Measurements from ENCODE around the gene SLC1A2. TPM values are rescaled to one million over a fixed set of nuclear protein-coding genes. Genes with fewer than 3 reads are reported as not detected.

Gene SLC1A2
- total and polyA plus RNA-seq, 3 donors from 2014 or later, result 0.74 to 7.5 (median 1.1) TPM

DNA sequence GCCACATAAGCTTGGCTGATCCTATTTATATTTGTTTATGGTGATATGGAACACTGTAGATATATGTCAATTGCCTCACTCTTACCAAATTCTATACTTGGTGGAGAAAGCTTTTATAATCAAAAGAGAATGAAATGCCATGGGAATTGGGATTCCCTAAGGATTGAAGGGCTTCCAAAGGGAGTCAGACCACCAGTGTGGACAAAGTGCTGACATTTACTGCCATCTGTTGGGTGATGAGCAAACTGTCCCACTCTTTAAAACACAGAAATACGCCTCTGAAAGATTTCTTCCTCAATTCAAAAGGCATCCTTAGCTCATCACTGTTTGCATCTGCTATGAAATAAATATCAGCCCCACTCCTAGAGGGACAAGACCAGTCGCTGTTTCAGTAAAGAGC is 7.1 kb downstream of the SLC1A2 start:
- TF ChIP-seq POLR2A (IDR thresholded peaks at IDR 0.05), result no peak
- TF ChIP-seq, protein P1, sequence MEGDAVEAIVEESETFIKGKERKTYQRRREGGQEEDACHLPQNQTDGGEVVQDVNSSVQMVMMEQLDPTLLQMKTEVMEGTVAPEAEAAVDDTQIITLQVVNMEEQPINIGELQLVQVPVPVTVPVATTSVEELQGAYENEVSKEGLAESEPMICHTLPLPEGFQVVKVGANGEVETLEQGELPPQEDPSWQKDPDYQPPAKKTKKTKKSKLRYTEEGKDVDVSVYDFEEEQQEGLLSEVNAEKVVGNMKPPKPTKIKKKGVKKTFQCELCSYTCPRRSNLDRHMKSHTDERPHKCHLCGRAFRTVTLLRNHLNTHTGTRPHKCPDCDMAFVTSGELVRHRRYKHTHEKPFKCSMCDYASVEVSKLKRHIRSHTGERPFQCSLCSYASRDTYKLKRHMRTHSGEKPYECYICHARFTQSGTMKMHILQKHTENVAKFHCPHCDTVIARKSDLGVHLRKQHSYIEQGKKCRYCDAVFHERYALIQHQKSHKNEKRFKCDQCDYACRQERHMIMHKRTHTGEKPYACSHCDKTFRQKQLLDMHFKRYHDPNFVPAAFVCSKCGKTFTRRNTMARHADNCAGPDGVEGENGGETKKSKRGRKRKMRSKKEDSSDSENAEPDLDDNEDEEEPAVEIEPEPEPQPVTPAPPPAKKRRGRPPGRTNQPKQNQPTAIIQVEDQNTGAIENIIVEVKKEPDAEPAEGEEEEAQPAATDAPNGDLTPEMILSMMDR (IDR thresholded peaks at IDR 0.05), result no peak
- no peak overlapping the region for H3K4me3 ChIP-seq
- intact Hi-C loops (cut with DNase I; ENCODE audit: low total_unique reads), result no loop called here
- no peaks in the 10 kb centered on the region for H3K36me3 ChIP-seq (ENCODE audit: low read depth, missing control alignments)
- H3K4me1 ChIP-seq, result no peaks in the 10 kb centered on the region
- no peak for DNase-seq
- no peak overlapping the region for H3K27ac ChIP-seq
- 65 to 90% methylated on average over 2 of the region's 2 CpGs for WGBS, 2 donors
- H3K9me3 ChIP-seq, result no peaks in the 10 kb centered on the region
- H3K27me3 ChIP-seq, result no peaks in the 10 kb centered on the region

DNA sequence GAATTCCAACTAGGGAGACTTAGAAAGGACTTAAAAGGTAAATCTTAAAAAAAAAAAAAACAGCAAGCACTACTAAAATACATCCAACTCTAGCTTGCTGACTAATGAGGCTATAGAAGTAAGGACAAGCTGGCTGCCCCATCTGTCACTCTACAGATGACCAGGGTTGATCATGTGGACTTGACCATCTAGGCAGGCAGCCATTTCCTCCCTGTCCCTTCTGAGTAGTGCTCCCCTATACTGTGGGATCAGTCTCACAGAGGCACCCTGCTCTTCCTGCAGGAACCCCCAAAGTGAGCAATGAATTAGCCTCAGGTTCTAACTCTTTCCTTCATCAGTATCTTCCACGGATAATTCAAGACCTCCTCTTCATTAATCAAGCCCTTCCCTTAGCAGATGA is 12.3 kb downstream of the SLC1A2 start:
- no peaks in the 10 kb centered on the region for H3K36me3 ChIP-seq (ENCODE audit: low read depth, missing control alignments)
- H3K4me3 ChIP-seq, result no peak overlapping the region
- no peaks in the 10 kb centered on the region for H3K4me1 ChIP-seq
- 79 to 85% methylated on average over 1 of the region's 1 CpG for WGBS, 2 donors
- no peak overlapping the region for H3K27ac ChIP-seq
- no peaks in the 10 kb centered on the region for H3K27me3 ChIP-seq
- no peak for DNase-seq
- no peaks in the 10 kb centered on the region for H3K9me3 ChIP-seq
- TF ChIP-seq, protein P1 (IDR thresholded peaks at IDR 0.05), result no peak
- no peak for TF ChIP-seq POLR2A (IDR thresholded peaks at IDR 0.05)
- intact Hi-C loops (cut with DNase I; ENCODE audit: low total_unique reads), result no loop called here

DNA sequence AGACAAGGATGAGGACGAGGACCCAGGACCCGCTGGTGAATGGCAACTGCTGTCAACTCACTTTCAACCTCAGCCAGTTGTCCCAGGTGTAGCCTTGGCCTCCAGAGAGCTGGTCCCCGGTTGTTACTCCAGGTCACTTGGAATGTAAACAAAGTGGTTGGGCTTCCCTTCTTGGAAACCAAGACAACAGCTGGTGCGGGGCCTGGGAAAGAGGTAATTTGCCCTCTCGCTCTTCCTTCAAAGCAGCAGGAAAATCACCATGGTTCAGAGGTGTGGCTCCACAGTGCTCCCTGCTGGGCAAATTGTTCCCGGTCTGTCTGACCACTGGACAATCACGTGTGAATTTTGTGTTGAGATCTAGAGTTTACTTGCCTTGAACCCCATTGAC is 15.0 kb downstream of the SLC1A2 start:
- Histone ChIP-seq H3K27me3 (no peaks in the 10 kb centered on the region), H3K9me3 (no peaks in the 10 kb centered on the region), H3K4me3 (no peak overlapping the region), H3K36me3 (ENCODE audit: low read depth, missing control alignments) (no peaks in the 10 kb centered on the region), H3K27ac (no peak overlapping the region), H3K4me1 (no peaks in the 10 kb centered on the region)
- intact Hi-C loops (cut with DNase I; ENCODE audit: low total_unique reads), result no loop called here
- DNase-seq, result peak; percentile 53
- WGBS, 2 donors, result 26 to 48% methylated on average over 7 of the region's 7 CpGs
- TF ChIP-seq, protein P1 (IDR thresholded peaks at IDR 0.05), result peak in 2 of 3 experiments; percentile 22 to 25
- TF ChIP-seq POLR2A (IDR thresholded peaks at IDR 0.05), result no peak

DNA sequence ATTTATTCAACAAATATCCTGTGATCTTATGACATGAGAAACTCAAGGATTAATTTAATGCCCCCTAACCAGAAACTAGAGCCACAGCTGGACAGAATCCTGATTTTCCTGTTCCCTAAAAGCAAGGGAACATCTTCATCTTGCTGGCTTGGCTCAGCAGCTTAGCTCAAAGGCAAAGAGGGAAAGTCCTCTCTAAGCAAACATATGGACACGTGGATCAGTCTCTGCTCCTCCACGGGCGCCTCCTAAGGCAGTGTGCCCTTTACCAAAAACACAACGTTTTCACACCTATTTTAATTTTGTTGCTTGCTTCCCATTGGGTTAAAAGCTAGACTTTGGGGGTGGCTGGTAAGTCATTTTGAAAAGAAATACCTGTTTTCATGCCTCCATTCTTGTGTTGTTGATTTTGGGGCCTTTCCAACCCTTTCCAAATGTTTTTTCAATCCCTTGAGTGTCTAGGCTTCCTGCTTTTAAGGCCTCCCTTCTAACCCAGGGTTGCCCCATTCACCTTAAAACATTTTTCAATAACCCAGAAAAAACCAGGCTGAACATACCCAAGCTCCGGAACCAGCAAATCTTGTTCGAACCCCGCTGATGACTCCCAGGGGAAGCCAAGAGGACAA is 15.5 kb downstream of the SLC1A2 start:
- TF ChIP-seq, protein P1 (IDR thresholded peaks at IDR 0.05), result no peak
- Histone ChIP-seq H3K4me1 (no peaks in the 10 kb centered on the region), H3K4me3 (no peak overlapping the region), H3K36me3 (ENCODE audit: low read depth, missing control alignments) (no peaks in the 10 kb centered on the region), H3K9me3 (no peaks in the 10 kb centered on the region), H3K27me3 (no peaks in the 10 kb centered on the region), H3K27ac (no peak overlapping the region)
- WGBS, 2 donors, result 60 to 65% methylated on average over 7 of the region's 7 CpGs
- DNase-seq, result no peak
- intact Hi-C loops (cut with DNase I; ENCODE audit: low total_unique reads), result no loop called here
